HL-60 (cell line): Measurements from ENCODE around the gene GNG10.

ENCODE experiments used
- DNase-seq, 2 experiments: peaks; one replicate each; pipeline ENCODE4 v3.0.0-alpha.2; 2010 to 2020; ENCODE audit warnings: low read depth in 1 of 2, low spot score in 1 of 2
- H3K27ac ChIP-seq: fragments of 250-450 bp; sonication (Bioruptor Pico); replicated peaks from 2 replicates; pipeline ENCODE4 v1.5.1; 2020; ENCODE audit warnings: mild to moderate bottlenecking, moderate library complexity
- H3K27me3 ChIP-seq: fragments of 250-450 bp; sonication (Bioruptor Pico); 2 replicates; pipeline ENCODE4 v1.5.1; 2021; ENCODE audit warnings: mild to moderate bottlenecking, moderate library complexity; ENCODE audit not compliant: insufficient read depth, poor library complexity, severe bottlenecking
- H3K4me3 ChIP-seq: replicated peaks from 2 replicates; pipeline ENCODE4 v1.5.1; 2011; ENCODE audit warnings: mild to moderate bottlenecking, control low read depth, low read length; ENCODE audit not compliant: insufficient read depth
- CTCF ChIP-seq: IDR thresholded peaks from one replicate; pipeline ENCODE4 v1.5.1; 2011; ENCODE audit warnings: low read length, control low read depth, inconsistent platforms; ENCODE audit not compliant: insufficient read depth
- GABPA ChIP-seq: IDR thresholded peaks from 2 replicates; pipeline ENCODE4 v1.6.1; 2012; ENCODE audit warnings: low read depth
- POLR2AphosphoS5 ChIP-seq: IDR thresholded peaks from 2 replicates; pipeline ENCODE4 v1.6.1; 2012; ENCODE audit warnings: low read depth
- SPI1 ChIP-seq: IDR thresholded peaks from 2 replicates; pipeline ENCODE4 v1.6.1; 2012; ENCODE audit warnings: low read depth, mild to moderate bottlenecking, borderline replicate concordance
- TF ChIP-seq, protein P1 (sequence below): IDR thresholded peaks from 2 replicates; pipeline ENCODE4 v1.6.1; 2012; ENCODE audit warnings: low read depth; ENCODE audit not compliant: insufficient replicate concordance

The GNG10 gene

DNA sequence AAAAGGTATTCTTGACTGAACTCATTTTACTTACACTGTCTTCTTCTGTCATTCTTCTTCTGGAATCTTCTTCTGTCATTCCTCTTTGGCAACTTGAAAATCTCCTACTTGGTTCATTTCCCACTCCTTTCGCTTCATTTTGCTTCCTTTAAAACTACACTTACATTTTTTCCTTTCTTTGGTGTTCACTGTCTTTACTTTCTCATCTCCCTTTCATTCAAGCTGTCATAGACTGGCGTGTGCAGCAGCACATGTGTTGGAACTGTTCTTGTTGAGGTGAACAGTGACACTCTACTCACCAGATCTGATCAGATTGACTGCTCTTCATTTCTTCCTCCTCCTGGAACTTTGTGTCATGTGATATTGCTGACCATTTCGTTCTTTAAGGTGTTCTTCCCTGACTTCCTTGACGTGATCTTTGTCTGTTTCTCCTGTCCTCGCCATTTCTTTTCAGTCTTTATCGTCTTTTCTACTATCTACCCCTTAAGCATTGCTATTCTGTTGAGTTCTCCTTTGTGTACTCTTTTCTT is 23.9 kb upstream of the GNG10 start:
- Histone ChIP-seq H3K27ac (no peak overlapping the region), H3K27me3 (no peaks in the 10 kb centered on the region), H3K4me3 (no peak overlapping the region)
- TF ChIP-seq SPI1, result no peak
- TF ChIP-seq, protein P1, sequence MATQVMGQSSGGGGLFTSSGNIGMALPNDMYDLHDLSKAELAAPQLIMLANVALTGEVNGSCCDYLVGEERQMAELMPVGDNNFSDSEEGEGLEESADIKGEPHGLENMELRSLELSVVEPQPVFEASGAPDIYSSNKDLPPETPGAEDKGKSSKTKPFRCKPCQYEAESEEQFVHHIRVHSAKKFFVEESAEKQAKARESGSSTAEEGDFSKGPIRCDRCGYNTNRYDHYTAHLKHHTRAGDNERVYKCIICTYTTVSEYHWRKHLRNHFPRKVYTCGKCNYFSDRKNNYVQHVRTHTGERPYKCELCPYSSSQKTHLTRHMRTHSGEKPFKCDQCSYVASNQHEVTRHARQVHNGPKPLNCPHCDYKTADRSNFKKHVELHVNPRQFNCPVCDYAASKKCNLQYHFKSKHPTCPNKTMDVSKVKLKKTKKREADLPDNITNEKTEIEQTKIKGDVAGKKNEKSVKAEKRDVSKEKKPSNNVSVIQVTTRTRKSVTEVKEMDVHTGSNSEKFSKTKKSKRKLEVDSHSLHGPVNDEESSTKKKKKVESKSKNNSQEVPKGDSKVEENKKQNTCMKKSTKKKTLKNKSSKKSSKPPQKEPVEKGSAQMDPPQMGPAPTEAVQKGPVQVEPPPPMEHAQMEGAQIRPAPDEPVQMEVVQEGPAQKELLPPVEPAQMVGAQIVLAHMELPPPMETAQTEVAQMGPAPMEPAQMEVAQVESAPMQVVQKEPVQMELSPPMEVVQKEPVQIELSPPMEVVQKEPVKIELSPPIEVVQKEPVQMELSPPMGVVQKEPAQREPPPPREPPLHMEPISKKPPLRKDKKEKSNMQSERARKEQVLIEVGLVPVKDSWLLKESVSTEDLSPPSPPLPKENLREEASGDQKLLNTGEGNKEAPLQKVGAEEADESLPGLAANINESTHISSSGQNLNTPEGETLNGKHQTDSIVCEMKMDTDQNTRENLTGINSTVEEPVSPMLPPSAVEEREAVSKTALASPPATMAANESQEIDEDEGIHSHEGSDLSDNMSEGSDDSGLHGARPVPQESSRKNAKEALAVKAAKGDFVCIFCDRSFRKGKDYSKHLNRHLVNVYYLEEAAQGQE, result no peak
- TF ChIP-seq POLR2AphosphoS5, result no peak
- no peak for TF ChIP-seq CTCF
- no peak for TF ChIP-seq GABPA
- no peak for DNase-seq

DNA sequence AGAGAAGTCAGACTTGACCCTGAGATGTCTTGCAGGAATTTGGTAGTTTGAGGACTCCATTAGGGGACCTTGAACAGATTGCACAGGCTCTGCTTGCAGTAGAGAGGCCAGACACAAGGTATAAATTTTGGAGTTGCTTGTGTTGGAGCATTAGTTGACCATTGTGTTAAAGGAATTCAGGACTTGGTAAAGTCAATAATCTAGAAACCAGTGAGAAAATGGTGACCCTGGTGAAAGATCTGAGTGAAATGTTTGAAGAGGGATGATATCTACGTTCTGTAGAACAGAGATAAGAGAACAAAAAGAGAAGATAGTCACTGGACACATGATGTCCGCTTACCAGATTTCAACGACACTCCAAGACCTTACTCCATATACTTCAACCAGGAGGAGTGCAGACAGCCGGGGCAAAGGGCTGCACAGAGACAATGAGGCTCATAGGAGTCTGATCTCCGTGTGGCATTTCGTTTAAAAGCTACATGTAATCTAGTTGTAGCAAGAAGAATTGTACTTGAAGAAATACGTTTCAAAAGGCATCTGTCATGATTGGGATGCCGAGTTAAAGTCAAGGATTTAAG is 17.1 kb upstream of the GNG10 start:
- Histone ChIP-seq H3K27ac (no peak overlapping the region), H3K27me3 (no peaks in the 10 kb centered on the region), H3K4me3 (no peak overlapping the region)
- DNase-seq, result no peak
- TF ChIP-seq GABPA, result no peak
- no peak for TF ChIP-seq POLR2AphosphoS5
- TF ChIP-seq CTCF, result no peak
- TF ChIP-seq, protein P1, result no peak
- no peak for TF ChIP-seq SPI1

DNA sequence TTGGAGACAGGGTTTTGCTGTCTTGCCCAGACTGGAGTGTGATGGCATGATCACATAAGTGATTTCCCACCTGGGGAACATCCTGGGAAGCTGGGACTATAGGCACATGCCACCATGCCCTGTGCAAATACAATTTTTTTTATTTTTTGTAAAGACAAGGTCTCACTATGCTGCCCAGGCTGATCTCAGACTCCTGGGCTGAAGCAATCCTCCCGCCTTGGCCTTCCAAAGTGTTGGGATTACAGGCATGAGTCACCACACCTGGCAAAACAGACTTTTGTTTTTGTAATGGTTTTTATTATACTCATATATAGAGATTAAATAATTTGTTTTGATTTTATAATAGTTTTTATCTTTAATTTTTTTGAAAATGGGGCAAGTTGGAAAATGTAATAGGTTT is 15.6 kb upstream of the GNG10 start:
- Histone ChIP-seq H3K27me3 (no peaks in the 10 kb centered on the region), H3K4me3 (no peak overlapping the region), H3K27ac (no peak overlapping the region)
- DNase-seq, result no peak
- TF ChIP-seq SPI1, result no peak
- no peak for TF ChIP-seq CTCF
- TF ChIP-seq, protein P1, result no peak
- no peak for TF ChIP-seq GABPA
- TF ChIP-seq POLR2AphosphoS5, result no peak
